ENCODE results near the gene PCDHA4. TPM values are rescaled to one million over a fixed set of nuclear protein-coding genes. Genes with fewer than 3 reads are reported as not detected.
"Not testable (repeated sequence)": the region's sequence is repeated elsewhere in the genome, so short reads cannot be mapped to it uniquely, and the experiment has no call there.

The PCDHA4 gene
- total RNA-seq, 1 experiment from 2014 or later, result 0.50 TPM

DNA sequence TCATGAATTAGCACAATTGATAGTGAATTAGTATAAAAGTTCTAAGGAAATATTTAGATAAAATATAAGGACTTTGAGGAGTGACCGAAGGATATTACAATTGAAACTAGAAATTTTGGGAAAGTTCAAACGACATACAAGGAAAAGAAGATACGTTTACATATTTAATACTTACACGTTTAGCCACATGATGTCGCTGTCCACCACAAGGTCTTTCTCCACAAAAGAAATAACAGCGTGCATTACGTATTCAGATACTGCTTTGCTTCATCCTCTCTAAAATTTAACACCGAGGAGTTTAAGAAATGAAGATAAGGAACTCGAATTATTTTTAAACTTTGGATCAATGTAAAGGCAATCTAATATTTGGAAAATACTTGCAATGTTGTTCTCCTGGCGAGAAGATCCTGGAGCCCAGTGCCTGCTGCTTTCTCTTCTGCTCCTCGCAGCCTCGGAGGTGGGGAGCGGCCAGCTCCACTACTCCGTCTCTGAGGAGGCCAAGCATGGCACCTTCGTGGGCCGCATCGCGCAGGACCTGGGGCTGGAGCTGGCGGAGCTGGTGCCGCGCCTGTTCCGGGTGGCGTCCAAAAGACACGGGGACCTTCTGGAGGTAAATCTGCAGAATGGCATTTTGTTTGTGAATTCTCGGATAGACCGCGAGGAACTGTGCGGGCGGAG, 5.9 kb upstream of the PCDHA4 start, which contains the start of gene PCDHA3:
PCDHA3 (plus strand) TSS at position 242 of the 678 bp plus-strand sequence.
- Histone ChIP-seq H3K4me3 (no peak within 1 kb of the TSS), H3K4me1 (replicated peaks) (no peaks in the 10 kb centered on the region), H3K27me3 (replicated peaks) (no peaks in the 10 kb centered on the region), H3K27ac (no peak within 1 kb of the TSS), H3K36me3 (no peaks in the 10 kb centered on the region), H3K9me3 (replicated peaks) (peaks cover 18% of the 10 kb centered on the region)
- DNase-seq (ENCODE audit: low read depth in 1 of 2, low spot score in 2 of 2), result no peak

GRCh38 chr5:140801494-140801841, 5.4 kb upstream of the PCDHA4 start:
- Histone ChIP-seq H3K27me3 (replicated peaks) (no peaks in the 10 kb centered on the region), H3K36me3 (no peaks in the 10 kb centered on the region), H3K4me3 (no peak overlapping the region), H3K9me3 (replicated peaks) (peaks cover 18% of the 10 kb centered on the region), H3K4me1 (replicated peaks) (no peaks in the 10 kb centered on the region), H3K27ac (no peak overlapping the region)
- no peak for DNase-seq (ENCODE audit: low read depth in 1 of 2, low spot score in 2 of 2)

- DNase-seq (ENCODE audit: low read depth in 1 of 2, low spot score in 2 of 2); H3K4me1 ChIP-seq (replicated peaks); H3K27me3 ChIP-seq (replicated peaks); H3K4me3 ChIP-seq; H3K27ac ChIP-seq; H3K36me3 ChIP-seq: not testable (repeated sequence)
- peaks cover 11% of the 10 kb centered on the region; the same call in 1 of the 2 replicates for H3K9me3 ChIP-seq (replicated peaks)
Measured at GRCh38 chr5:140802381-140802780, 4.5 kb upstream of the PCDHA4 start.

DNA sequence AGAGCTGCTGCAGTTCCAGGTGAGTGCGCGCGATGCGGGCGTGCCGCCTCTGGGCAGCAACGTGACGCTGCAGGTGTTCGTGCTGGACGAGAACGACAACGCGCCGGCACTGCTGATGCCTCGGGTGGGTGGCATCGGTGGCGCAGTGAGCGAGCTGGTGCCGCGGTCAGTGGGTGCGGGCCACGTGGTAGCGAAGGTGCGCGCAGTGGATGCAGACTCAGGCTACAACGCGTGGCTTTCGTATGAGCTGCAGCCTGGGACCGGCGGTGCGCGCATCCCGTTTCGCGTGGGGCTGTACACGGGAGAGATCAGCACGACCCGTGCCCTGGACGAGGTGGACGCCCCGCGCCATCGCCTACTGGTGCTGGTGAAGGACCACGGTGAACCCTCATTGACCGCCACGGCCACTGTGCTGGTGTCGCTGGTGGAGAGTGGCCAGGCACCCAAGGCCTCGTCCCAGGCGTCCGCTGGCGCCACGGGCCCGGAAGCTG, 4.0 kb upstream of the PCDHA4 start:
- peaks cover 13% of the 10 kb centered on the region; the same call in 1 of the 2 replicates for H3K9me3 ChIP-seq (replicated peaks)
- H3K27ac ChIP-seq, result no peak overlapping the region
- no peaks in the 10 kb centered on the region for H3K4me1 ChIP-seq (replicated peaks)
- H3K27me3 ChIP-seq (replicated peaks), result no peaks in the 10 kb centered on the region
- H3K36me3 ChIP-seq, result no peaks in the 10 kb centered on the region
- H3K4me3 ChIP-seq, result no peak overlapping the region
- DNase-seq (ENCODE audit: low read depth in 1 of 2, low spot score in 2 of 2), result no peak

- DNase-seq (ENCODE audit: low read depth in 1 of 2, low spot score in 2 of 2); H3K4me3 ChIP-seq; H3K27ac ChIP-seq; H3K4me1 ChIP-seq (replicated peaks); H3K27me3 ChIP-seq (replicated peaks); H3K36me3 ChIP-seq: not testable (repeated sequence)
- H3K9me3 ChIP-seq (replicated peaks), result peaks cover 13% of the 10 kb centered on the region; the same call in 1 of the 2 replicates
Measured at GRCh38 chr5:140808241-140808888, 1.5 kb downstream of the PCDHA4 start.

- DNase-seq (ENCODE audit: low read depth in 1 of 2, low spot score in 2 of 2), result no peak
- Histone ChIP-seq H3K4me3 (no peak overlapping the region), H3K4me1 (replicated peaks) (no peaks in the 10 kb centered on the region), H3K27ac (no peak overlapping the region), H3K27me3 (replicated peaks) (no peaks in the 10 kb centered on the region), H3K9me3 (replicated peaks) (peaks cover 13% of the 10 kb centered on the region; the same call in 1 of the 2 replicates), H3K36me3 (no peaks in the 10 kb centered on the region)
Measured at GRCh38 chr5:140808889-140809291, 2.0 kb downstream of the PCDHA4 start.

- no peaks in the 10 kb centered on the region for H3K4me1 ChIP-seq (replicated peaks)
- no peak for DNase-seq (ENCODE audit: low read depth in 1 of 2, low spot score in 2 of 2)
- H3K9me3 ChIP-seq (replicated peaks), result no peaks in the 10 kb centered on the region
- no peaks in the 10 kb centered on the region; the same call in 1 of the 2 replicates for H3K27me3 ChIP-seq (replicated peaks)
- no peak within 1 kb of the TSS for H3K27ac ChIP-seq
- H3K36me3 ChIP-seq, result no peaks in the 10 kb centered on the region
- no peak within 1 kb of the TSS for H3K4me3 ChIP-seq
Measured at GRCh38 chr5:140821375-140822280, 14.8 kb downstream of the PCDHA4 start, which contains the start of gene PCDHA5. PCDHA5 (plus strand) TSS chr5:140821613.

- Histone ChIP-seq H3K36me3 (no peaks in the 10 kb centered on the region), H3K9me3 (replicated peaks) (no peaks in the 10 kb centered on the region), H3K27ac (no peak overlapping the region), H3K4me1 (replicated peaks) (no peaks in the 10 kb centered on the region), H3K27me3 (replicated peaks) (no peaks in the 10 kb centered on the region; the same call in 1 of the 2 replicates), H3K4me3 (no peak overlapping the region)
- DNase-seq (ENCODE audit: low read depth in 1 of 2, low spot score in 2 of 2), result no peak
Measured at GRCh38 chr5:140822281-140822629, 15.4 kb downstream of the PCDHA4 start.

DNA sequence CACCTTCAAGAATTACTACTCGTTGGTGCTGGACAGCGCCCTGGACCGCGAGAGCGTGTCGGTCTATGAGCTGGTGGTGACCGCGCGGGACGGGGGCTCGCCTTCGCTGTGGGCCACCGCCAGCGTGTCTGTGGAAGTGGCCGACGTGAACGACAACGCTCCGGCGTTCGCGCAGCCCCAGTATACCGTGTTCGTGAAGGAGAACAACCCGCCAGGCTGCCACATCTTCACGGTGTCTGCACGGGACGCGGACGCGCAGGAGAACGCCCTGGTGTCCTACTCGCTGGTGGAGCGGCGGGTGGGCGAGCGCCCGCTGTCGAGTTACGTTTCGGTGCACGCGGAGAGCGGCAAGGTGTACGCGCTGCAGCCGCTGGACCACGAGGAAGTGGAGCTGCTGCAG, 16.1 kb downstream of the PCDHA4 start:
- not testable (repeated sequence) for H3K27me3 ChIP-seq (replicated peaks); H3K36me3 ChIP-seq; DNase-seq (ENCODE audit: low read depth in 1 of 2, low spot score in 2 of 2); H3K4me1 ChIP-seq (replicated peaks); H3K27ac ChIP-seq; H3K9me3 ChIP-seq (replicated peaks); H3K4me3 ChIP-seq

GRCh38 chr5:140823475-140823874, 16.6 kb downstream of the PCDHA4 start:
- Histone ChIP-seq H3K27me3 (replicated peaks) (no peaks in the 10 kb centered on the region; the same call in 1 of the 2 replicates), H3K4me1 (replicated peaks) (no peaks in the 10 kb centered on the region), H3K9me3 (replicated peaks) (no peaks in the 10 kb centered on the region), H3K36me3 (no peaks in the 10 kb centered on the region), H3K4me3 (no peak overlapping the region), H3K27ac (no peak overlapping the region)
- DNase-seq (ENCODE audit: low read depth in 1 of 2, low spot score in 2 of 2), result no peak

DNA sequence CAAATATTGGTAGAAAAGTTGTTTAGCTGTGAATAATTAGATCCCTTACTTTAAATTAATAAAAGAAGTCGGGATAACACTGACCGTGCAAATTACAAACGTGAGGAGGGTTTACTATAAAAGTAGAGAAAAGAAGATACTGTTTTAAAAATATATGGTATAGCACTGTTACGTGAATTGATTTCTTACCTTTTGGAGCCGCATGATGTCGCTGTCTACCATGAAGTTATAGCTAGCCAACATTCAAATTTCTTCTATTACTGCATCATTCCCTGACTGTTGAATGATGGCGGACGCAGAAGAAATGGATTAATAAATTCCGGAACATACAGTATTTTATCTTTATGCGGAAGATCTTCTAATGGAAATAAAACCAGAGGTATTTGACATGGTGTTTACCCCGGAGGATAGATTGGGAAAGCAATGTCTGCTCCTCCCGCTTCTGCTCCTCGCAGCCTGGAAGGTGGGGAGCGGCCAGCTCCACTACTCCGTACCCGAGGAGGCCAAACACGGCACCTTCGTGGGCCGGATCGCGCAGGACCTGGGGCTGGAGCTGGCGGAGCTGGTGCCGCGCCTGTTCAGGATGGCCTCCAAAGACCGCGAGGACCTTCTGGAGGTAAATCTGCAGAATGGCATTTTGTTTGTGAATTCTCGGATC, 21.0 kb downstream of the PCDHA4 start, which contains the start of gene PCDHA6:
PCDHA6 (plus strand) TSS at position 257 of the 658 bp plus-strand sequence; CDS start at position 389, 132 bp downstream.
- Histone ChIP-seq H3K36me3 (no peaks in the 10 kb centered on the region), H3K4me3 (no peak within 1 kb of the TSS), H3K27me3 (replicated peaks) (no peaks in the 10 kb centered on the region)

GRCh38 chr5:140828362-140828737, 21.5 kb downstream of the PCDHA4 start:
- Histone ChIP-seq H3K36me3 (no peaks in the 10 kb centered on the region), H3K27me3 (replicated peaks) (no peaks in the 10 kb centered on the region), H3K4me1 (replicated peaks) (no peaks in the 10 kb centered on the region), H3K4me3 (no peak overlapping the region), H3K9me3 (replicated peaks) (peaks cover 5% of the 10 kb centered on the region; the same call in 1 of the 2 replicates), H3K27ac (no peak overlapping the region)
- DNase-seq (ENCODE audit: low read depth in 1 of 2, low spot score in 2 of 2), result no peak

More for the DNA sequence above, 21.0 kb downstream of the PCDHA4 start, which contains the start of gene PCDHA6:
- DNase-seq (ENCODE audit: low read depth in 1 of 2, low spot score in 2 of 2), result no peak
- Histone ChIP-seq H3K4me1 (replicated peaks) (no peaks in the 10 kb centered on the region), H3K9me3 (replicated peaks) (peaks cover 5% of the 10 kb centered on the region; the same call in 1 of the 2 replicates), H3K27ac (no peak within 1 kb of the TSS)
